ENCODE data around the gene MDGA2. TPM values are rescaled to one million over a fixed set of nuclear protein-coding genes. Genes with fewer than 3 reads are reported as not detected.

Gene MDGA2
- total and polyA plus RNA-seq, 9 of the 15 experiments (the other 6 are each of a cell fraction or from before 2014, with no cell fraction given): 0.01 to 0.18 (median 0.03) TPM; not detected in 5

GRCh38 chr14:46988312-46988711, 687.1 kb downstream of the MDGA2 start:
- Histone ChIP-seq H3K79me2 (ENCODE audit: control insufficient read depth, insufficient read depth, low read length) (no peaks in the 10 kb centered on the region), H3K9me3 (replicated peaks; ENCODE audit: control insufficient read depth, insufficient read depth, low read depth, low read length) (no peaks in the 10 kb centered on the region), H3K27me3 (ENCODE audit: control insufficient read depth in 2 of 2, insufficient read depth in 2 of 2, low read length in 2 of 2) (no peaks in the 10 kb centered on the region), H3K9ac (ENCODE audit: insufficient read depth in 1 of 2, low read depth in 2 of 2, low read length in 2 of 2) (no peak overlapping the region), H2AFZ (ENCODE audit: low read depth, low read length) (no peak overlapping the region), H3K4me2 (ENCODE audit: insufficient read depth, low read length) (no peak overlapping the region), H4K20me1 (replicated peaks; ENCODE audit: control insufficient read depth, insufficient read depth, low read length) (no peaks in the 10 kb centered on the region), H3K4me3 (no peak overlapping the region), H3K27ac (ENCODE audit: extremely low read depth, low read depth, low read length) (no peak overlapping the region), H3K9me1 (ENCODE audit: control insufficient read depth, insufficient read depth, low read length) (no peaks in the 10 kb centered on the region), H3K36me3 (ENCODE audit: control insufficient read depth, insufficient read depth, low read length) (no peaks in the 10 kb centered on the region), H3K4me1 (replicated peaks in 1 of 2; ENCODE audit: control insufficient read depth in 2 of 2, insufficient read depth in 2 of 2, low read length in 2 of 2) (no peaks in the 10 kb centered on the region)
- BruUV-seq (replicated peaks): no TSS peak
- in situ Hi-C loops (cut with MboI): no loop called here
- WGBS (ENCODE audit: insufficient coverage, low coverage, missing lambda C conversion rate): 0% methylated on average over 4 of the region's 4 CpGs
- no peak for TF ChIP-seq ZFP1 (CRISPR knock-in tag; IDR thresholded peaks at IDR 0.05)
- no peak for TF ChIP-seq ZFX (CRISPR knock-in tag; IDR thresholded peaks at IDR 0.05)
- no peak for TF ChIP-seq BMI1 (IDR thresholded peaks at IDR 0.05; ENCODE audit: low read length)
- TF ChIP-seq HDAC3 (IDR thresholded peaks at IDR 0.05; ENCODE audit: borderline replicate concordance, partially characterized antibody): no peak
- TF ChIP-seq ZNF280A (IDR thresholded peaks at IDR 0.05; ENCODE audit: low read depth, partially characterized antibody): no peak
- no peak for TF ChIP-seq ZFPM2 (CRISPR knock-in tag; IDR thresholded peaks at IDR 0.05)
- no peak for TF ChIP-seq GABPB2 (CRISPR knock-in tag; conservative IDR thresholded peaks at IDR 0.05)
- TF ChIP-seq HNRNPUL1 (IDR thresholded peaks at IDR 0.05; ENCODE audit: low read length): no peak
- no peak for TF ChIP-seq SAFB (IDR thresholded peaks at IDR 0.05; ENCODE audit: borderline replicate concordance, low read depth, low read length)
- TF ChIP-seq KAT2B (IDR thresholded peaks at IDR 0.05; ENCODE audit: low read depth, low read length): no peak
- TF ChIP-seq HMGN3 (IDR thresholded peaks at IDR 0.05; ENCODE audit: borderline replicate concordance, extremely low read depth, insufficient read length, low read depth, low read length): no peak
- TF ChIP-seq ZNF511 (CRISPR knock-in tag; IDR thresholded peaks at IDR 0.05): no peak
- TF ChIP-seq JUNB (CRISPR knock-in tag; conservative IDR thresholded peaks at IDR 0.05): no peak
- no peak for TF ChIP-seq DPF2 (IDR thresholded peaks at IDR 0.05)
- TF ChIP-seq ZNF76 (CRISPR knock-in tag; IDR thresholded peaks at IDR 0.05; ENCODE audit: borderline replicate concordance): no peak
- no peak for TF ChIP-seq ZNF609 (CRISPR knock-in tag; IDR thresholded peaks at IDR 0.05; ENCODE audit: borderline replicate concordance)
- FAIRE-seq (no peak), DNase-seq (ENCODE audit: extremely low read depth in 1 of 4, low spot score in 3 of 4) (no peak), ATAC-seq (no peak)
- ChIA-PET POLR2A (no interaction called here), CTCF (ENCODE audit: low intra/inter-chr PET ratio) (no interaction called here)
- intact Hi-C loops (cut with micrococcal nuclease): no loop called here

All from K562 (cell line).